GM18858 (cell line): ENCODE results near the gene HEMK1.

Experiments used
- ATAC-seq: cut with Tn5 transposase; IDR thresholded peaks from one replicate; pipeline ENCODE4 v1.9.1; 2021; ENCODE audit not compliant: unreplicated experiment

Gene HEMK1

GRCh38 chr3:50599716-50600118 lies 30.4 kb downstream of the HEMK1 start:
- no peak for ATAC-seq

- ATAC-seq = no peak
These were observed 30.9 kb downstream of the HEMK1 start for GRCh38 chr3:50600141-50600753.

GRCh38 chr3:50600841-50601591 lies 31.7 kb downstream of the HEMK1 start:
- ATAC-seq = no peak

GRCh38 chr3:50602595-50603191 lies 33.4 kb downstream of the HEMK1 start:
- no peak for ATAC-seq

GRCh38 chr3:50603261-50604109 lies 34.2 kb downstream of the HEMK1 start:
- no peak for ATAC-seq

GRCh38 chr3:50604110-50604621 lies 34.8 kb downstream of the HEMK1 start:
- ATAC-seq = no peak

- ATAC-seq = no peak
These were observed 35.6 kb downstream of the HEMK1 start for GRCh38 chr3:50604628-50605588.

GRCh38 chr3:50605901-50606326 lies 36.6 kb downstream of the HEMK1 start:
- no peak for ATAC-seq

GRCh38 chr3:50606596-50606995 lies 37.3 kb downstream of the HEMK1 start:
- ATAC-seq = no peak

GRCh38 chr3:50607271-50608091 lies 38.2 kb downstream of the HEMK1 start:
- no peak for ATAC-seq

- no peak for ATAC-seq
These were observed 39.0 kb downstream of the HEMK1 start for GRCh38 chr3:50608278-50608677.

- ATAC-seq = no peak
These were observed 39.9 kb downstream of the HEMK1 start for GRCh38 chr3:50609071-50609762.

- ATAC-seq = no peak
These were observed 40.4 kb downstream of the HEMK1 start for GRCh38 chr3:50609763-50610085.

- ATAC-seq = no peak
These were observed 41.1 kb downstream of the HEMK1 start for GRCh38 chr3:50610181-50610971.

GRCh38 chr3:50610992-50611463 lies 41.7 kb downstream of the HEMK1 start:
- no peak for ATAC-seq

- ATAC-seq = peak; percentile 49
These were observed 42.3 kb downstream of the HEMK1 start, which contains the start of gene CISH for GRCh38 chr3:50611464-50612233. CISH (minus strand) TSS chr3:50611774; CDS start chr3:50611650, 124 bp downstream.
